Breast epithelium (tissue), 4 donors: ENCODE data around the gene POLA1. TPM values are rescaled to one million over a fixed set of nuclear protein-coding genes. Genes with fewer than 3 reads are reported as not detected.
"Not testable (repeated sequence)": the region's sequence is repeated elsewhere in the genome, so short reads cannot be mapped to it uniquely, and the experiment has no call there.

Experiments used
- DNase-seq, 2 donors: peaks; one replicate each; pipeline ENCODE4 v3.0.0-alpha.2; 2019; ENCODE audit warnings: low spot score in 2 of 2
- H3K27ac ChIP-seq, 2 donors: fragments of 200-600 bp; sonication (generic) in 1 of 2; one replicate each; pipeline ENCODE4 v1.5.1; 2016 to 2019; ENCODE audit warnings: mild to moderate bottlenecking in 1 of 2
- H3K27me3 ChIP-seq, 2 donors: fragments of 200-600 bp; sonication (generic) in 1 of 2; one replicate each; pipeline versions ENCODE4 v1.5.1 to v1.6.0; 2017 to 2019; ENCODE audit warnings: control low read depth in 1 of 2, mild to moderate bottlenecking in 1 of 2
- H3K36me3 ChIP-seq: fragments of 200-600 bp; one replicate; pipeline ENCODE4 v1.5.1; 2019
- H3K4me1 ChIP-seq, 2 donors: fragments of 200-600 bp; sonication (generic); one replicate each; pipeline ENCODE4 v1.5.1; 2016 to 2019; ENCODE audit warnings: control low read depth in 1 of 2
- H3K4me3 ChIP-seq, 3 donors: fragments of 200-600 bp; sonication (generic); 1 replicate in 2 of 3; 2 replicates in 1 of 3; pipeline ENCODE4 v1.5.1; 2016 to 2019; ENCODE audit warnings: mild to moderate bottlenecking in 3 of 3, moderate library complexity in 2 of 3
- H3K9me3 ChIP-seq, 2 donors: fragments of 200-600 bp; sonication (generic) in 1 of 2; one replicate each; pipeline ENCODE4 v1.5.1; 2016 to 2019; ENCODE audit warnings: control low read depth in 1 of 2
- CTCF ChIP-seq, 3 donors: fragments of 450-650 bp; IDR thresholded peaks; one replicate each; pipeline ENCODE4 v1.5.1; 2016 to 2017; ENCODE audit warnings: antibody characterized with exemption in 3 of 3, mild to moderate bottlenecking in 3 of 3, moderate library complexity in 3 of 3
- POLR2A ChIP-seq: fragments of 450-650 bp; IDR thresholded peaks from one replicate; pipeline ENCODE4 v1.6.1; 2016; ENCODE audit warnings: antibody characterized with exemption, mild to moderate bottlenecking, moderate library complexity
- POLR2AphosphoS5 ChIP-seq, 3 donors: sonication (generic); formaldehyde crosslinking; IDR thresholded peaks; one replicate each; pipeline ENCODE4 v1.6.1; 2017; ENCODE audit warnings: antibody characterized with exemption in 3 of 3
- intact Hi-C: fragments of 100-400 bp; cut with DNase I; formaldehyde crosslinking; loops from one replicate; pipeline ENCODE4 v1.15.1; 2023; ENCODE audit warnings: low total_unique reads
- total RNA-seq, 3 donors: library from RNA; depleted of rRNA; stranded (reverse); fragments of >200 nt; gene quantifications; one replicate each; pipeline ENCODE4 v1.1.0, GENCODE V29; 2016

Gene POLA1
- total RNA-seq, 3 donors from 2014 or later: 8.2 to 21.8 (median 20.3) TPM

GRCh38 chrX:24858004-24858746, 164.5 kb downstream of the POLA1 start:
- intact Hi-C loops: no loop called here
- DNase-seq: no peak
- H3K4me1 ChIP-seq: no peaks in the 10 kb centered on the region
- H3K27me3 ChIP-seq: peaks cover 0 to 19% of the 10 kb centered on the region in 2 donors
- H3K9me3 ChIP-seq: no peaks in the 10 kb centered on the region
- no peak overlapping the region for H3K27ac ChIP-seq
- TF ChIP-seq POLR2AphosphoS5 (IDR thresholded peaks at IDR 0.05): no peak
- no peak for TF ChIP-seq CTCF (IDR thresholded peaks at IDR 0.05)
- TF ChIP-seq POLR2A: no peak
- H3K36me3 ChIP-seq: no peaks in the 10 kb centered on the region
- no peak overlapping the region for H3K4me3 ChIP-seq

GRCh38 chrX:24859211-24859841, 165.6 kb downstream of the POLA1 start:
- no peak overlapping the region for H3K4me3 ChIP-seq
- no peak overlapping the region for H3K27ac ChIP-seq
- no peaks in the 10 kb centered on the region for H3K36me3 ChIP-seq
- DNase-seq: no peak
- intact Hi-C loops: no loop called here
- H3K4me1 ChIP-seq: no peaks in the 10 kb centered on the region
- peaks cover 0 to 19% of the 10 kb centered on the region in 2 donors for H3K27me3 ChIP-seq
- TF ChIP-seq CTCF (IDR thresholded peaks at IDR 0.05) (no peak), POLR2A (no peak), POLR2AphosphoS5 (IDR thresholded peaks at IDR 0.05) (no peak)
- no peaks in the 10 kb centered on the region for H3K9me3 ChIP-seq

GRCh38 chrX:24860140-24860539, 166.4 kb downstream of the POLA1 start:
- Histone ChIP-seq H3K4me1 (no peaks in the 10 kb centered on the region), H3K4me3 (no peak overlapping the region), H3K36me3 (no peaks in the 10 kb centered on the region), H3K27me3 (peaks cover 0 to 23% of the 10 kb centered on the region in 2 donors), H3K27ac (no peak overlapping the region), H3K9me3 (no peaks in the 10 kb centered on the region)
- TF ChIP-seq POLR2AphosphoS5 (IDR thresholded peaks at IDR 0.05) (no peak), POLR2A (no peak), CTCF (IDR thresholded peaks at IDR 0.05) (no peak)
- DNase-seq: no peak
- intact Hi-C loops: no loop called here

- Histone ChIP-seq H3K27ac (no peak overlapping the region), H3K4me1 (no peaks in the 10 kb centered on the region), H3K36me3 (no peaks in the 10 kb centered on the region), H3K4me3 (no peak overlapping the region), H3K9me3 (no peaks in the 10 kb centered on the region), H3K27me3 (peaks cover 0 to 23% of the 10 kb centered on the region in 2 donors)
- TF ChIP-seq POLR2A (no peak), CTCF (IDR thresholded peaks at IDR 0.05) (no peak), POLR2AphosphoS5 (IDR thresholded peaks at IDR 0.05) (no peak)
- intact Hi-C loops: no loop called here
- DNase-seq: no peak
Observed at GRCh38 chrX:24862343-24862742, 168.6 kb downstream of the POLA1 start.

GRCh38 chrX:24863779-24864178, 170.1 kb downstream of the POLA1 start:
- H3K4me3 ChIP-seq, H3K27ac ChIP-seq, H3K4me1 ChIP-seq, H3K9me3 ChIP-seq, H3K36me3 ChIP-seq, intact Hi-C loops, DNase-seq: not testable (repeated sequence)
- peaks cover 0 to 23% of the 10 kb centered on the region in 2 donors for H3K27me3 ChIP-seq
